GM23338 (cell line): ENCODE data around the gene TRMT13.

Experiments used
- EZH2 ChIP-seq: fragments of 200-600 bp; sonication (generic); IDR thresholded peaks from one replicate; pipeline ENCODE4 v1.8.0; 2017; ENCODE audit warnings: antibody characterized with exemption, mild to moderate bottlenecking, low read depth; ENCODE audit not compliant: unreplicated experiment
- EZH2phosphoT487 ChIP-seq: fragments of 200-600 bp; sonication (generic); IDR thresholded peaks from one replicate; pipeline ENCODE4 v1.8.1; 2018; ENCODE audit warnings: antibody characterized with exemption; ENCODE audit not compliant: unreplicated experiment
- JUNB ChIP-seq: IDR thresholded peaks from one replicate; pipeline ENCODE4 v1.6.1; 2016; ENCODE audit warnings: antibody characterized with exemption; ENCODE audit not compliant: unreplicated experiment
- POLR2AphosphoS5 ChIP-seq: IDR thresholded peaks from 2 replicates; pipeline ENCODE4 v1.6.1; 2016; ENCODE audit warnings: antibody characterized with exemption, low read depth
- STAT1 ChIP-seq: IDR thresholded peaks from one replicate; pipeline ENCODE4 v1.6.1; 2016; ENCODE audit warnings: antibody characterized with exemption; ENCODE audit not compliant: unreplicated experiment
- TF ChIP-seq, protein P1 (sequence below), 2 experiments: fragments of 200-600 bp in 1 of 2; sonication (generic) in 1 of 2; conservative IDR thresholded peaks; 2 replicates each; pipeline versions ENCODE4 v1.5.1 to v1.6.1; 2016 to 2017; ENCODE audit warnings: antibody characterized with exemption in 2 of 2, low read depth in 2 of 2, mild to moderate bottlenecking in 2 of 2, moderate library complexity in 1 of 2
- TF ChIP-seq, protein P2 (sequence below): IDR thresholded peaks from 2 replicates; pipeline ENCODE4 v1.6.1; 2016; ENCODE audit warnings: antibody characterized with exemption

DNA sequence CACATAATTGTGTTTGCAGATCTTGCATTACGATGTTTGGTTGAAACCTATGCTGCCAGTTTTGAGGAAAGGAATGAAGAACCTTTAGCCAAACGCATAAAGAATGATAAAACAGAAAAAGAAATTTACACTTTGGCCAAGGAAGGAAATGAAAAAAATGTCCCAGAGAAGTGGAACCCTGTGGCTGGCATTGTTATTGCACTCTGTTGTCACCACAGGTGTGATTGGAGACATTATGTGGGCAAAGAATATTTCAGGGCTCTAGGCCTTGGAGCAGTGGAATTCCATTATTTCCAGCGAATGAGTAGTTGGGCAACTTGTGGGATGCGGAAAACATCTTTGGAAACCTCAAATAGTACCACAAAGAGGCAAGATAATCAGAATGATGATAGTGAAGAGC, 14.9 kb downstream of the TRMT13 start:
- TF ChIP-seq, protein P1, sequence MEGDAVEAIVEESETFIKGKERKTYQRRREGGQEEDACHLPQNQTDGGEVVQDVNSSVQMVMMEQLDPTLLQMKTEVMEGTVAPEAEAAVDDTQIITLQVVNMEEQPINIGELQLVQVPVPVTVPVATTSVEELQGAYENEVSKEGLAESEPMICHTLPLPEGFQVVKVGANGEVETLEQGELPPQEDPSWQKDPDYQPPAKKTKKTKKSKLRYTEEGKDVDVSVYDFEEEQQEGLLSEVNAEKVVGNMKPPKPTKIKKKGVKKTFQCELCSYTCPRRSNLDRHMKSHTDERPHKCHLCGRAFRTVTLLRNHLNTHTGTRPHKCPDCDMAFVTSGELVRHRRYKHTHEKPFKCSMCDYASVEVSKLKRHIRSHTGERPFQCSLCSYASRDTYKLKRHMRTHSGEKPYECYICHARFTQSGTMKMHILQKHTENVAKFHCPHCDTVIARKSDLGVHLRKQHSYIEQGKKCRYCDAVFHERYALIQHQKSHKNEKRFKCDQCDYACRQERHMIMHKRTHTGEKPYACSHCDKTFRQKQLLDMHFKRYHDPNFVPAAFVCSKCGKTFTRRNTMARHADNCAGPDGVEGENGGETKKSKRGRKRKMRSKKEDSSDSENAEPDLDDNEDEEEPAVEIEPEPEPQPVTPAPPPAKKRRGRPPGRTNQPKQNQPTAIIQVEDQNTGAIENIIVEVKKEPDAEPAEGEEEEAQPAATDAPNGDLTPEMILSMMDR (conservative IDR thresholded peaks at IDR 0.05; ENCODE audit: low read depth in 2 of 2), result no peak
- TF ChIP-seq STAT1 (no peak), EZH2phosphoT487 (no peak), JUNB (no peak), POLR2AphosphoS5 (no peak), EZH2 (no peak)
- TF ChIP-seq, protein P2, sequence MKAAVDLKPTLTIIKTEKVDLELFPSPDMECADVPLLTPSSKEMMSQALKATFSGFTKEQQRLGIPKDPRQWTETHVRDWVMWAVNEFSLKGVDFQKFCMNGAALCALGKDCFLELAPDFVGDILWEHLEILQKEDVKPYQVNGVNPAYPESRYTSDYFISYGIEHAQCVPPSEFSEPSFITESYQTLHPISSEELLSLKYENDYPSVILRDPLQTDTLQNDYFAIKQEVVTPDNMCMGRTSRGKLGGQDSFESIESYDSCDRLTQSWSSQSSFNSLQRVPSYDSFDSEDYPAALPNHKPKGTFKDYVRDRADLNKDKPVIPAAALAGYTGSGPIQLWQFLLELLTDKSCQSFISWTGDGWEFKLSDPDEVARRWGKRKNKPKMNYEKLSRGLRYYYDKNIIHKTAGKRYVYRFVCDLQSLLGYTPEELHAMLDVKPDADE, result no peak
